COLO829 (cell line): ENCODE results near the gene ACVR1.

Source experiments
- DNase-seq: peaks from one replicate; pipeline ENCODE4 v3.0.0; 2012; ENCODE audit warnings: low spot score

ACVR1 gene

DNA sequence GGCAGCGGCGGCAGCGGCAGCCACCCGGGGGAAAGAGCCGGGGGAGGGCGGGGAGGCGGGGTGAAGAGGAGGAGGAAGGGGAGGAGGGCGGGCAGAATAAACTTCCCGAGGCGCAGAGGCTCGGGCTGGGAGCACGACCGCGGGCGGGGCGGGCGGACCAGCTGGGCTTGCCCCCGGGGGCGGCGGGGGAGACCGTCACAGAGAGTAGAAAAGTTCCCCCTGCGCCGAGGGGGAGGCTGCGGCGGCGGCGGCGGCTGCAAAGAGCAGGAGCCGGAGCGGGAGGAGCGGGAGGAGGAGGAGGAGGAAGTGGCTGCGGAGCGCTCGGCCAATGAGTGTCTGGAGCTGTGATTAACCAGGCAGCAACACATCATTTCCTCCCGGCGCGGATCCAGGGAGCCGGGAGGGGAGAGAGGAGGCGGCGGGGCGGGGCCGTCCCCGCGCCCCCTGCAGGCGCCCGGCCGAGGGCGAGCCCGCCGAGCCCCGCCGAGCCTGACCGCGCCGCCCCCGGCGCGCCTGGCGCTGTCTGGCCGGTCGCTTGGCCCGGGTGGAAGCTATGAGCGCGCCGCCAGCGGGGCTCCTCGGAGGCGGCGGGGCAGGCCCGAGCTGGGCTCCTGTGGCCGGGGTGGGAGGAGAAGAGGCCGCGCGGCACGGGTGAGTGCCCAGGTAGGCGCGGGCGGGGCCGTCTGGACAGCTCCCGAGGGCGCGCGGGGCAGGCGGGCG is at the start of gene ACVR1:
TSS of gene ACVR1 (minus strand) at position 265 of the 720 bp plus-strand sequence. CDS start 76,837 bp downstream, outside the sequence.
- DNase-seq = peak; percentile 77

DNA sequence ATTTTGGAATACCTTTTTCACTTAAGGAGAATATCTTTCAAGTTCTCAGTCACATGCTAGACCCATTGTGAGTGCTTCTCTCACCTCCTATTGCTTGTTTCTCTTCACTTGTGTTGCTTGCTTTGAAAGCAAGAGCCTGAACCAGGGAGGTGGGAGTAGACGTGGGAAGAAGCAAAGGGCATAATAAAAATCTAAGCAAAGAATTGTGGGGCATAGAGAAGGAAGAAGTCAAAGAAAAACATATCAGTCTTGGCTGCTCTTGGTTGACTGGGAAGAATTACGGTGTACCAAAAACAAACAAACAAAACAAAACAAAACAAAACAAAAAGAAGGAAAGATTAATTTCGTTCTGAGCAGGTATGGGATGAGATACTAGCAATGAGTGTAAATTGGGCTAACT is 48.9 kb upstream of the ACVR1 start:
- no peak for DNase-seq

- DNase-seq = no peak
Measured at GRCh38 chr2:157923598-157924217, 47.6 kb upstream of the ACVR1 start.

DNA sequence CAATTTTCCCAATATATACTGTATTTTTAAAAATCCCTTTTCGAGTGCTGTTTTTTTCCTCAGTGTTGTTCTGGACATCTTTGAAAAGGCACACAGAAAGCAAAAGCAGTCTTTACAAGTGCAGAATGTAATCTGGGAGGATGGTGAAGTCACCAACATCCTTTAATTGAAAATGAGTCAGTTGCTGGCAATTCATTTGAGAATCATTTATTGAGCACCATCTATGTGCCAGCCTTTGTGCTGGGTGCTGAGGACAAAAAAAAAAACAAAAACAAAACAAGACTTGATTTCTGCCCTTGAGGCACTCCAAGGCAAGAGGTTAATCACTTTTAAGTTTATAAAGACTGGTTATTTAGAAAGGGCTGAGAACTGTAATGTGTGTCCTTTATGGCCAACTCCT is 46.7 kb upstream of the ACVR1 start:
- DNase-seq = peak; percentile 38

DNA sequence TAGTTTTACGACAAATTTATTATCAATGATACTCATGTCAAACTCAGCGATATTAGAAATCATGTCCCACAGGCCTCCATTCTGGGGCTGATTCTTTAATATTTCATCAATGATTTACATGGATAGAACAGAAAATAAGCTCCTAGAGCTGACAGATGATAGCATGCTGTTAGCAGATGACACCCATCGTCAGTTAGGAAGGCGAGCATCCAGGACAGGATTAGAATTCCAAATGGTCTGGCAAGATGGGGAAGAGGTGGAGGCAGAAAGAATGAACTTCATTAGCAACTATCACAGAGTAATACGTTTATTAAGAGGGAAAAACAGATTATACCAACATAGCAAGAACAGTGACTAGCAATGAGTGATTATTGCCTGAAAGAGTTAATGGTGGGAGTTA is 46.2 kb upstream of the ACVR1 start:
- DNase-seq = no peak

GRCh38 chr2:157920736-157921135 is 44.6 kb upstream of the ACVR1 start:
- no peak for DNase-seq

DNA sequence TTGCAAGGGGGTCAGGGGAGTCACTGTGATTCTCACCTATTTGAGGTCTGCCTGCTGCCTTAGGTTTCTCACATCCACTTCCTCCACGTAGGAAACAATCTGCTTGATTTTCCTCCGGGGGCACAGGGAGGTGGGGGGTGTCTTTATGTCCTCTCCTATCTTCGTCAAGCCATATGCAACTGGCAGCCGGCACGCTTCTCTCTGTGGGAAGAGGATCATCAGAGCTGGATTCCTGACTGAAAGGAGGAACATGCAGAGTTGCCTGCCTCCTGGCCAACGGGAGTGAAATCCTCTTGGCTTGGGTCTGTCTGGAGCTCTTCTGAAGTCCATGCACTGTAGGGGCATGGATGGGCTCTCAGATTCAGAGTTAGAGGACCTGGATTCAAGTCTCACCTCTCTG is 43.1 kb upstream of the ACVR1 start:
- no peak for DNase-seq

DNA sequence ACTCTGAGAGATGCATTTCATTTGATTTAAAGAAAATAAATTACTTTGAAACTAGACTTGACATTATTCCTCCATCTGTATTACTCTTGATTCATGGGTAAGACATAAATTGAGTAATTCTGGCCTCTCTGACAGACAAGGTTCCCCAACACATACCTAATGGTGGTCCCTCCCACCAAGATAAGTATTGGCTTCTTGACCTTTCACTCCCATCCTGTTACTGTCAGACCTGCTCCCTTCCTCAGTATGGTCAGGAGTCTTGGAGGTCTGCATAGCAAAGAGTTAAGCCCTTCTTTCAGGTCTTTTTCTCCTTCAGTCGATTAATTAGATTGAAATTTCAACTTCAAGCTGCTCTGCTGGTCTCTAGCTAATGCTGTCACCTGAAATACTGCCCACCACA is 42.2 kb upstream of the ACVR1 start:
- no peak for DNase-seq

GRCh38 chr2:157911750-157912149 is 35.6 kb upstream of the ACVR1 start:
- DNase-seq = no peak

GRCh38 chr2:157911246-157911645 is 35.1 kb upstream of the ACVR1 start:
- no peak for DNase-seq

GRCh38 chr2:157905092-157905491 is 29.0 kb upstream of the ACVR1 start:
- DNase-seq = no peak

DNA sequence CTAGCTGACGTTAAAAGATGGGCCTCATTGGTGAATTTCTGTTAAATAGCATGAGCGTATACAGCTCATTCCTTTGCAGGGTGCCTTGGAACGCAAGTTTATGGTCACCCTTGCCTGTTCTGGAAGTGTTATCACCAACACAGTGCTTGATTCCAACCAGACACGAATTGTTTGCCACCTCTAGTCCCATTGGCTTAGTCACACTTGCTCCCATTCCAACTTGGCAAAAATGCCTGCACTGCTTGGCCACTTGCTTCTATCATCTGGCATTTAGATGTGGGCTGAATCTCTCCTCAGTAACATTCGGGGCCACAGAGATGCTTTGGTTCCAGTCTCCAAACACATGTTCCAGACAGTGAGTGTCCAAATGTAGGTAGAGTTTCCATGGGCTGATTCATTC is 27.5 kb upstream of the ACVR1 start:
- no peak for DNase-seq

DNA sequence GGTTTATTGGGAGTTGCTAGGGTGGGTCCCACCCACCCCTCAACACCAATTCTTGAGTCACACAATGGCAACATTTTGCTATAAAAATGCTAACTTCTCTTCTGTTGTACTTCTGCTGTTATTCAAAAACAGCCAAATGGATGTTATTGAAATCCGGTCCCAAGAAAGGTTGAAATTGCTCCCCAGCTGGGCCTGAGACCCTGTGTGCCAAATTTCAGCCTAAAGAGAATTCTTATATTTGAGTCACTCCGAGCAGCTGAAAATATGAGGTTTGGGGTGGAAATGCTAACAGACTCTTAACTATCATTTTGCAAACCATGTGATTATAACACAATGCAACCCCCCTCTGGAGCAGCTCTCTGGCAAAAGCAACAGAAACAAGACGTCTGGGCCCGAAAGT is 27.0 kb upstream of the ACVR1 start:
- no peak for DNase-seq

DNA sequence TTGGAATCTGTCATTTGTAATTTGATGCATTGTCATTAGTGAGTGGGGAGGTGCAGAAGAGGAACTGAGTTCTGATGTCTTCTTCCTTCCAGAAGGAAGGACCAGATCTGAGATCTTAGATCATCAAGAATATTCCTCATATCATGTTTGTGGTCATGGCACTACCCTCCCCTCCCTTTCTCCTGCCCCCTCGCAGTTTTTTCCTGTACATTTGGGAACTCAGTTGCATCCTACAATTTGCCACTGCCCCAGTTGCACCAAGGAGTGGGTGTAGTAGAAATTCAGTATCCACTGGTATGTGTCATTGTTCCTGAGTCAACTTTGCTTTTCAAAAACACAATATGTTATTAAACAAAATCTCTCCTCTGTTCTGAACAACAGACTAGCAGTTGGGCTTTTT is 26.6 kb upstream of the ACVR1 start:
- no peak for DNase-seq

- DNase-seq = no peak
Measured at GRCh38 chr2:157901325-157901724, 25.2 kb upstream of the ACVR1 start.

GRCh38 chr2:157900684-157901083 is 24.6 kb upstream of the ACVR1 start:
- DNase-seq = no peak

DNA sequence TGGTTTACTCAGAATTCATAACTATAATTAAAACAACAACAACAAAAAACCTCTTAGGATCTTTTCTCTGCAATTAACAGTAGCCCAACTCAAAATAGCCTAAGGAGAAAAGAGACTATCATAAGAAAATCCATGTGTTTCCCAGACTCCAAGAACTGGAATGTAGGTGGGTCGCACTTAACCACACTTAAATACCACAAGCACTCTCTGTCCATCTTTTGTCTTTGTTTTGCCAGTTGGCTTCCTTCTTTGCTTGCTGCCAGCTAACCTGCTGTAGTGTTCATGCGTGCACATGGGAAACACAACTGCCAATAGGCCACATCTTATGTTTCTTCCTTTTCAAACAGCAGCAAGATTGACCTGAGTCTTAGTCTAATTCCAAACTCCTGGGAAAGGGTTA is 24.1 kb upstream of the ACVR1 start:
- no peak for DNase-seq

DNA sequence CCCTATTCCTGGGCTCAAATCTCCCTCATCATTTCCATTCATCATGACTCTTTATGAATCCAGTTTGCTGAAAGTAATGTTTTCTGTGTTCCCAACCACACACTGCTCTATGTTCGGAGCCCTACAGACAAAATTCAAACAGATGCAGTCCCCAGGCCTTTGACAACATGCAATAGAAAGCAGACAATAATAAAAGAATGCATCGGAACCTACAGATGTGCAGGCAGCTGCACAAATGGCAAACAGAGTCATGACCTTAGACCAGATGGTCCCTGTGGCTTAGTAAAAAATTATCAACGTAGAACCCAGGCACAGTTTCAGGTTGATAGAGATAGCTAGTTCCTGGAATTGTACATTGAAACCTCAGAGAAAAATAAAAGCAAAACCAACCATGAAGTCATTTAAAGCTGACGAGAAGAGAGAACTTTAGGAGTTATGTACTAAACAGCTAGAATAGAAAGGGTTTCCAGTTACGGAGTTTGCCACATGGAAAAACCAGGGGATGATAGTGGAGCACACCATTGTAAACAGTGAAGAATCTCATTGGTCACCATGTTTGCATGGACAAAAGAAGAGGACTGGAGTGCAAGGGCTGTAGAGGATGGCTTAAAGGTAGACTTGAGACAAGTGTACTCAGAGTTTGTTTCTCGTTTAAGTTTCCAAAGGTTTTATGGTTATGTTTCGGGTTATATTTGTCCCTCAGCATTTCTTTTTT is 23.2 kb upstream of the ACVR1 start:
- no peak for DNase-seq

DNA sequence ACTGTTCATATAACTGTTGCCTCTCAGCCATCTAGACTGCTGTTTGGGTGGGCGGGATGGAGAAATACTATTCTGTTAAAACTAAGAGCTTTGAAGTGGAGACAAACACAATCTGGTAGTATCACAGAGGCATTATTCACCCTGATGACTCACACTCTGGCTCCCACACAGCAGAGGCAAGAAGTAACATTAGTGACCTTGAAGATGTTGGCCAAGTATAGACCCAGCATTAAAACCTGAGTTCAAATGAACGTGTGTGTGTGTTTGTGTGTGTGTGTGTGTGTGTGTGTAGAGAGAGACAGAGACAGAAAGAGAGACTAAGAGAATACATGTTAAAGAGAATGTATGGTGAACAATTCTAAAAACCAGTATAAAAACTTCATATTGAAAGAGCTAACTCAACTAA is 22.5 kb upstream of the ACVR1 start:
- peak; percentile 78 for DNase-seq

- no peak for DNase-seq
Measured at GRCh38 chr2:157897106-157897971, 21.2 kb upstream of the ACVR1 start.

DNA sequence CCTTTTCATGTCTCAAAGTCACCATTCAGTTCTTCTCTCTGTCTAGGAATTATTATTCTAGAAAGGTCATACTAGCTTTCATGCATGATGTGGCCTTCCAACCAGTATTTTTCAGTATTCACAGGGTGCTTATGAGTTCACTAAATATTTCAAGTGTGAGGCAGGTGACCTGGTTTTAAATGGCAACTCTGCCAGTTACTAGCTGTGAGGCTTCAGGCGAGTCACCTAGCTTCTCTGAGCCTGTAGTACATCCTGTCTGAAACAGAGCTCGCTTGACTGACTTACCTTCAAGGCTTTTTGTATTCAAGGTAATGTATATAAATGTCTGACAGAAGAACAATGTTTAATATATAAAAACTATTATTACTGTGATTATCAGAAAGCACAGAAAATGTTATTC is 19.4 kb upstream of the ACVR1 start:
- DNase-seq = no peak

DNA sequence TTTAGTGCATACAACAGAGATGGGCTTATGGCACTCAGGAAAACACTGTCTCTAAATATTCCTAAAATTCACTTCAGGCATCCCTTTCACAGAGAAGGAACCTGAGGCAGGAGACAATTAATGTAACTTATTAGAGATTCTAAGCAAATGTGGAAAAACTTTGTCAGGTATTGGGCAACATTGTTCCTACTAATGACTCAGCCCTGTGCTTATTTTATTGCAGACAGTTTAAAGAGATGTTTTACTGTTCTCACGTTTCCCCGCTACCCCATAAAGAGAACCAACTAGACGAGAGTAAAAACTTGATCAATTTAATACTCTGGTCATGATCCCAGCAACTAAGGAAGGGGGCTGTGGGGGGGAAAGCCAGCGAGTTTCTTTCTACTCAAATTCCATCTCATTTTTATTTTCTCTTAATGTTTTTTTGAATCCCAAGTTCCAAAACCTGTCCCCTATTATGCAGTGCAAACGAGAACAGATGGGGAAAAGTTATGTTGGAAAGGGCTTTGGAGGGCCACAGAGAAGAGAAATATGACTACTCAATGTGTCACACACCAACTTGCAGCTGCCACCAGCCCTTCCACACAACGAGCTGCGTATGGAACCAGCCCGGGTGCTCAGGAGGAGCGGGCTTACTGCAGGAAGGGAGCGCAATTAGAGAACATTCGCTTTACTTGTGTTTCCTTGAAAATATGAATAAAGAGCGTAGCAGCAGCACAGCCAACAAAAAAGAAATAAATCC is 18.7 kb upstream of the ACVR1 start:
- peak; percentile 38 for DNase-seq
